CD4-positive, alpha-beta T cell treated with Interleukin-4 for 1 hour (primary cell): ENCODE results near the gene C2CD4D.
A peak's percentile ranks its signal among the peaks of the same experiment; 100 is the strongest.

ENCODE experiments used
- DNase-seq, 2 donors: peaks; one replicate each; pipeline ENCODE4 v3.0.0-alpha.2; 2020 to 2022

Gene C2CD4D

DNA sequence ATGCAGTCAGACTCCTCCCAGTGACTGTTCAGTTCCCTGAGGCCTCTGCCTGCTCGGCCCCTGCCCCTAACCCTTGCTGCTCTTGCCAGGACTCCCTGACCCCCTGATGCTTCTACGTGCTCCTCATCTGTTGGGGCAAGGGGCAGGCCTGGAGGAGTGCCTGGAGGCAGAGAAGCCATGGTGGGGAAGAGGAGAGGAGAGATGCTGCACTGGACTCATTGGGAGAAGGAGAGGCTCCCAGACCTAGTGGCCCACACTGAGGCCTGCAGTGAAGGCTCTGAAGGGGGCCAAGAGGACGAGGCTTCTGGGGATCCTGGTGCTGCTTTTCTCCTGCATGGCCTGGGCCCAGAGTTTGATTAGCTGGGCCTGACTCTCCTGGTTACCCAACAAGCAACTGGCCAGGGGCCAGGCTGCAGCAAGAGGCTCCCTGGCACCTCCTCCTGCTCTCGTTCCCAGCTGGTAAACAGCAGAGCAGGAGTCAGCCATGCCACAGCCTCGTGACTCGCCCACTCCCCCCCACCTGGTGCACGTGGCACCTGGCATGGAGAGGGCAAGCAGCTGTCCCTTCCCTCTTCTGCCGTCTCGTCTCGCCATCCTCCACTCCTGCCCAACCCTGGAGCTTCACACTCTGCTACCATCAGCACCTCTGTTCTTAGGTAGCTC lies 7.2 kb downstream of the C2CD4D start:
- no peak for DNase-seq

DNA sequence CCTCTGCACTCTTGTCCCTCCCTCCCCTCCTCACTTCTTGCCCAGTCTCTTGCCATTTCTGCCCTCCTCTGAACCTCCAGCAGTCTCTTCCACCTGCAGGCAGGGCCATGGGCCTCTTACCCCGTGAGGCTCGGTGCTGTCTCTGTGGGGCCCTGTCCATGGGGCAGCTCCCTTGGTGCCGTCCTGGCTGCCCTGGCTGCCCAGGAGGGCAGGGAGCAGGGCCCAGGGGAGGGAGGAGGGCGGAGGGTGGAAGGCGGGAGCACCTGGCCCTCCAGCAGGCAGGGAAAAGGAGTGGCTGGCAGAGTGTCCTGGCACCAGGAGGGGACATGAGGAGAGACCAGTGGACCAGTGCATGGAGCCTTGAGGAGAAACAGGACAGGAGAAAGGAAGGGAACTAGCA lies 8.0 kb downstream of the C2CD4D start, which contains the start of gene RORC:
Gene RORC (minus strand): TSS at position 198 of the 400 bp plus-strand sequence. CDS start 38 bp downstream, at position 160.
- no peak for DNase-seq

DNA sequence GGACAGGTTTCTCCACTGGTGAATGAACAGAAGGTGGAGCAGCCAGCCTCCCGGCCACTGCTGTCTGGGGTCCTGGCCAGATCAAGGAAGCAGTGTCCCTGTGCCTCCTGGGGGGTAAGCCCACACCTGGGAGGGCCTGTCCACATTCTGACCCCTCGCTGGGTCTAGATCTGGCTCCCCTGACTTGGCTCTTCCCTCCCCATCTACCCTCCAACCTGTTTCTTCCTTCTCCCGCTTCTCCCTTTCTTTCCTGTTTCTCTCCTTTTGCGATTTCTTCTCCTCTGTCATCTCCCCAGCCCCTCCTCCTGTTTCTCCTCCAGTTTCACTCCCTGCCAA lies 8.4 kb downstream of the C2CD4D start:
- DNase-seq, result no peak

DNA sequence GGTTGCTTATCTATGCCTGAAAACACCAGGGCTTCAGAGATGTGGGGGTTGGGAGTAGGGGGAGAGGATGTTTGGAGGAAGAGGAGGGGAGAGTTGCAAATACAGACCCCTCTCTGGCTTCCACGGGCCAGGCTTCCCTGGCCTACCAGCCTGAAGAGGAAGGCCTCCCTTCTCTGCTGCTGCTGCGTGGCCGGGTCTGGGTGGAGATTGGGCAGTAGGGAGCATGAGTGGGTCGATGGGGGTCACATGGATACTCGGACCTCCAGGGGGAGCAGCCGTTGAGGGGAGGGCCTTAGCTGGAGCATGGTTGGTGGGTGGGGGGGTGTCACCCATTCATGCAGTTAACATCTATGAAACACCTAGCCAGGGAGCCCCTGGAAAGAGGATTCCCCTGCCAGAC lies 9.6 kb downstream of the C2CD4D start:
- DNase-seq, result no peak

DNA sequence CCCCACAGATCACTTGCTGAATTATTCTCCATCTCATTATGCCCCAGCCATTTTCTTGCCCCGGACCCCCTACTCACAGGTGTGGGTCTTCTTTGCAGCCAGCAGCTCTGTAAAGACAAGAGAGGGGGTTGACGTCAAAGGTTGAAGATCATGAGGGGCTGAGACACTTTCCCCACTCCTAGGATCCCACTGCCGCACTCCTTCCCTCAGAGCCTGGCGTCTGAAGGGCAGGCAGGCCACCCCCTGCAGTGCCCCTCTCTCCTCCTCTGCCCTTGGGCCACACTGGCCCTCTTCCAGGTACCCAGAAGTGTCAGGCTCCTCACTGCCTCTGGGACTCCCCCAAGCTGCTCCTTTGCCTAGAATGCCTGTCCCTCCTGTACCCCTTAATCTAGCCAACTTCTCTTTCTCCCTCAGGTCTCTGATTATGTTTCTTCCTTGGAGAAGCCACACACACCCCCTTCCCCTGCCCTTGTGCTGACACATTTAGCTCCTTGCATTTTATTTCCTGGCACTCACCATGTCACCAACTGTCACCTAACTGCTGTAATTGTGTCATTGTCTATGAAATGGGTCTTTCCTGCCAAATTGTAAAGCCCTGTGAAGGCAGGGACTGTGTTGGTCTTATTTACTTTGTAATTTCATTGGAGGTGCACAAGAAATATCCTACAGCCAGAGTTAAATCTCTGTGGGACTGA lies 10.1 kb downstream of the C2CD4D start:
- no peak for DNase-seq

DNA sequence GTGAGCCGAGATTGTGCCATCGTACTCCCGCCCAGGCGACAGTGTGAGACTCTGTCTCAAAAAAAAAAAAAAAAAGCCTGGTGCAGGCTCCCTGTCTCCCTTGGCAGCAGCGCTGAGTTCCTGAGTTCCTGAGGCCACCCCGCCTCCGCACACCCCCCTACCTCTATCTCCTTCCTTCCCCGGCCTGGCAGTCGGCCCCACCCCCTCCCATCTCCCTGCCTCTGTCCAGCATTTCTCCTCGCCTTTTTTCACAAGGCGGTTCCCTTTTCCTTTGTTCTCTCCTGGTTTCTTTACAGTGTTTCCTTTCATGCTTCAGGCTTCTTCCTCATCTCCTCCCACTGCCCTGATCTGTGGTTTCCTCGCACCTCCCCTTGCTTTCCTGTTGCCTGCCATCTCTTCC lies 10.7 kb downstream of the C2CD4D start:
- no peak for DNase-seq

DNA sequence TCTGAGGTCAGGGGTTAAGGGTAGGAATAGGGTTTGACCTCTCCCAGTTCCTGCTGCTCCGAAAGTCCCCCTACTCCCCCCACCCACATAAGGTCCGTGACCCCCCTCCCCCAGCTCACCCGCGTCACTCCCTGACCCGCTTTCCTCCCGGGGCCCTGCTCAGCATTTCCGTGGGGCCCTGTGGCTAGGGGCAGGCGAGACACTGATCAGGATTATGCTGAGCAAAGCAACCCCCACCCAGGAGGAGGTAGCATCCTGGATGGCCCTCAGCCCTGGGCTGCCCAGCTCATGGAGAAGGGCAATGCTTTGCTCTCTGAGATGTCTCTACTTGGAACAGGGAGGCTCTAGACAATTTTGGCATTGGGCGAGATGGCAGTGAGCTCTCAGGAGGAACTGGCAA lies 11.8 kb downstream of the C2CD4D start:
- no peak for DNase-seq

DNA sequence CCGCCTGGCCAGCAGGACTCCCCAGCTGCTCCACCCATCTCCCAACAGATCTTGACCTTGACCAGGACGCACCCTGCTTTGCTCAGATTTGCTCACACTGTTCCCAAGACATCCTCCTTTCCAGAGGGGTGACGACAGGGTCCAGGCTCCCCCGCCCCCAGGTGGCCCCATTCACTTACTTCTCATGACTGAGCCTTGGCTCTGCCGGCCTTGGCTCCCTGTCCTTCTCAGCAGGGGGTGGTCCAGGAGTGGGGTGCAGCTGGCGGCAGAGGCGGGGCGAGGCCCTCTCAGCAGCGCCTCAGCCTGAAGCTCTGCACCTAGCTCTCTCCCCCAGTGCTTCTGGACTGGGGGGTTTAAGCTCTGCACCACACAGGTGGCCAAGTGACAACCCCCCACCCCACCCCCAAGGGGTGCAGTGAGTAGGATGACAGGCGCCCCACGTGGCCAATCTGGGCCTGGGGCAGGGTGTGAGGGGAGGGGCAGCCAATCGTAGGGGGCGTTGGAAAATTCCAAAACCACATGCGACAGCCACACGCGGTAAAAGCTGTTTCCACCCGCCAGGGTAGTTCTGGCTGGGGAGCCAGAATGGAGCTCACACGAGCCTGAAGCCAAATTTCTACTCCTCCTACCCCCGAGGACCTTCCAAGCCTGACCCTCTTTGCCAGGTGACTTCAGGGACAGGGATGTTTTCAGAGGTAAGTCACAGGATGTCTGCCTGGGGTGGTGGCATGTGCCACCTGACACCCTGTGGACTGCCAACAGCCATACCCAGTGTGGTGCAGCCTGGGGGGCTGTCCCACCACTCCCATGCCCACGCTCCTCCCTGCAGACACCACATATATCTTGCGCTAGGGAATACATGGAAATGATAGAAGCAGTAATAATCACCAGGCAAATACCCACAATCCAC lies 13.6 kb downstream of the C2CD4D start:
- DNase-seq, result peak in 1 of 2 donors; percentile 42

DNA sequence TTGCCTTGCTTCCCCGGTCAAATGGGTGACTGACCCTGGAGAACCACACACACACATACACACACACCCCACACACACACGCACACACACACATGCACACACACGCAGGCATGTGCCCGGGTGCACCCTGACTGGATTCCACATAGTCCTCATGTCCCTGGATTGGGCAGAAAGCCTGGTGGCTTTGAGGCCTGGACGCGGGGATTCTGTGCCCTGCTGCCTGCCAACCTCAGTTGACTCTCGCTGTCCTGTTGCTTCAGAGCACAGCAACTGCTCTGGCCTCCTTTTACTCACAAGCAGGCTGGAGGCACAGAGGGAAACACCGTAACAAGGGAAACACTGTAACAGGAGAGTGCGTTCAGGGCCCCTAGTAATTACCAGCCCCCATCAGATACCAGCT lies 14.4 kb downstream of the C2CD4D start:
- no peak for DNase-seq

DNA sequence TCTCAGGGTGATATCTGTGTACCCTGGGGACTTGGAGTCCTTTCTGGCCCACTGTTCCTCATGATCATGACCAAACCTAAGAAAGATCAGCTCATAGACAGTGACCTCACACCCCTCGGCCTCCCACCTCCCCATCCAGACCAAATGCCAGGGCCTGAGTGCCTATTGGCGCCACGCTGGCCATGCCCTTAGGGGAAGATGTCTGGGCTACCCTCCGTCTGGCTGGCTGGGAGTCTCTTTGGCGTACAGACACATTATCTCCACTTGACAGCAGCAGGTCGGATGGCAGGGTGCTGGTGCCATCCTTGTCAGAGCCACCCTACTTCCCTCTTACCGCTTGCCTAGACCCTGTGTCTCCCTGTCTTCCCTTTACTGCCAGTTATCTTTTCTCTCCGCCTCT lies 16.4 kb downstream of the C2CD4D start:
- DNase-seq, result no peak

DNA sequence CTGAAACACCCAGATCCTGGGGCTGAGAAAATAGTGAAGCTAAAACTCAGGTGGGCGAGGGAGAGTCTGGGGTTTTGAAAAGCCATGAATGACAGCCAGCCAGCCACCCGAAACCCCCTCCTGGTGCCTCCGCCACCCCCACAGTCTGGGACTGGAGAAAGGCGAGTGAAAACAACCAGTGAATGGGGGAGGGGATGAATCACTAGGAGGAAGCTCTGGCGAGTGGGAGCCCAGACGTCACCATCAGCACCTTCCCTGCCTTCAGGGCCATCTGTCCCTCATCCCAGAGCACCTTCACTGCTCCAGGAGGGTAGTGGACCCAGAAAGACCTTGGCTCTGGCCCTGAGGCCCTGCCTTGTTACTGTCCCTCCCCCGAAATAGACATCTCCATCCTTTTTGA lies 17.2 kb downstream of the C2CD4D start:
- DNase-seq, result no peak

DNA sequence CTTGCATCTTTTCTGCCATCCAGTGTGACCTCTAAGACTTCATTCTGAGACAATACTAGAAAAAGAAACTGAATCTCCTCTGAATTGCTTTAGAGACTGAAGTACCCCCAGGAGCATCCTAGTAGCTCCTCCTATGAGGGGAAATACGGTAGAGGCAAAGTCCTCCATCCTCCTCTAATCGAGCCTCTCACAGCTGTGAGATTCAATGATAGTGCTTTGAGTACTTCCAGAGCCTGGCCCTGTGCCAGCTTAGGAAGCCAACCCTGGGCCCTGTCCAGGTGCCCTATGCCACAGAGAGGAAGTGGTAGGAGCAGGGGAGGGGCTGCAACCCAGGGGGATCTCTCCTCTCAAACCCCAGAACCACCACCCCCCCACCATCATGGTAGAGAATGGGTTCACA lies 18.7 kb downstream of the C2CD4D start:
- peak in 1 of 2 donors; percentile 37 for DNase-seq

DNA sequence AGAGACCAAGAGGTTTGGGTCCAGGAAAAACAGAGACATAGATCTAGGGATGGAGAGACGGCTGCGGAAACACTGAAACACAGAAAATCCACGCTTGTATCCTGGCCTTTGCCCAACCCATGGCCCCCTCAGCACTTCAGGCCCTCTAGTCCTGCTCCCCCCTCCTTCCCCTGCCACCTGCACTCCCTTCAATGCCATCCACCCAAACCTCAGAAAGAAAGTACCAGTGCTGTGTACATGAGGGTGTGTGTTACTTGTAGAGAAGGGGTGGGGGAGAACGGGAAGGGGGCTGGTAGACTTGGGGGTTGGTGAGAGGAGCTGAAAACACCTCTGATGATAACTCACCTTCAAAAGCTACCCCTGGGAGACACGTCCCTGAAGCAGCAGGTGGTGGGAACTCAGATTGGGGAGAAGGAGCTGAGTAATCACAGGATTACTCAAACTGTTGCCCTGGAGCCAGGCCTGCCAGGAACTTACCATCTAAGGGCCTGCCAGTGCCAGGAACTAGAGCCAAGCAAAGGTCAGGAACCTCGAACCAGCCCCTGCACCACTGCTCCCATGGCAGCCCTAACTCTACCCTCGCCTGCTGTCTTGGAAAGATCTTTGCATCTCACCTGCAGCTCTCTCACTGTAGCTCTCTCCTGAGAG lies 19.5 kb downstream of the C2CD4D start:
- no peak for DNase-seq

DNA sequence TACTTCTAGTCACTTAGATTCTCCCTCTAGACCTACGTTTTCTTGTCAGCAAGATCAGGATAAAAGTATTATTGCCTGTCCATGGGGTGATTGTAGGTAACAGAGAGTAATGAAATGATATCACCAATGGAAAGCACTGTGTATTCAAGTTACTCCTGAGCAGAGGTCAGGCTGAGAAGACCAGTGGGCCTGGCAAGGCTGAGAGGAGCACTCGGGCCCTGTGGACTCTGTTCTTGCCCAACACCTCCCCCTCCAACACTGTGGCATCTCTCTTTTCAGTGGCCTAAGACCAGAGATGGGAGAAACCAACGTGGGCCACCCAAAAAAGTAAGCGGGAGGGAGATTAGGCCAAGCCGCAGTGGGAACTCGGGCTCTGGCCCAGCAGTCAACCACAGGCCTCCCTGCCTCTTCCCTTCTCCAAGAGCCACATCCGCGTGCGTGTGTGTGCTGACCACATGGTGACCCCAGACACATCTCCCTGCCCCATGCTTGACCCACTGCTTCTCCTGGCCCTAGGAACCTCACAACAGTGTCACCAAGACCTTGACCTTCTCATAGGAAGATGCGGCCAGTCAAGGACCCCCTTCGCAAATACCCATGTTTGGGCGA lies 20.3 kb downstream of the C2CD4D start:
- no peak for DNase-seq

DNA sequence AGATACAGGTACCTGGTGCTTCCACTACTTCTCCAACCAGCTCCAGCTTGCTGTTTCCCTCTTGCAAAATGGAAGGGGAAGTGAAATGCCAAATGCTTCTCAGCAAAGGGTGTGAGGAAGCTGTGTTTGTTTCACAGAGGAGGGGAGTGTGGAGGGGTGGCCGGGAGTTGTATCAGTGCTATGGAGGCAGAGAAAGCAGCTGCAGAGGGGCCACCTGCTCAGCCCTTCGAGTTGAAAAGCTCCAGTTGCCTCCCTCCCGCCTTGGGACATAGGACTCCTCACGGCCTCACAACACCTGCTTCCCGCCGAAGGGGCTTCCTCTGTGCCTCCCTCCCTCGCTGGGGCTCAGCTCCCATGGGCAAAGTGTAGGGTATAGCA lies 22.3 kb downstream of the C2CD4D start:
- DNase-seq, result no peak

DNA sequence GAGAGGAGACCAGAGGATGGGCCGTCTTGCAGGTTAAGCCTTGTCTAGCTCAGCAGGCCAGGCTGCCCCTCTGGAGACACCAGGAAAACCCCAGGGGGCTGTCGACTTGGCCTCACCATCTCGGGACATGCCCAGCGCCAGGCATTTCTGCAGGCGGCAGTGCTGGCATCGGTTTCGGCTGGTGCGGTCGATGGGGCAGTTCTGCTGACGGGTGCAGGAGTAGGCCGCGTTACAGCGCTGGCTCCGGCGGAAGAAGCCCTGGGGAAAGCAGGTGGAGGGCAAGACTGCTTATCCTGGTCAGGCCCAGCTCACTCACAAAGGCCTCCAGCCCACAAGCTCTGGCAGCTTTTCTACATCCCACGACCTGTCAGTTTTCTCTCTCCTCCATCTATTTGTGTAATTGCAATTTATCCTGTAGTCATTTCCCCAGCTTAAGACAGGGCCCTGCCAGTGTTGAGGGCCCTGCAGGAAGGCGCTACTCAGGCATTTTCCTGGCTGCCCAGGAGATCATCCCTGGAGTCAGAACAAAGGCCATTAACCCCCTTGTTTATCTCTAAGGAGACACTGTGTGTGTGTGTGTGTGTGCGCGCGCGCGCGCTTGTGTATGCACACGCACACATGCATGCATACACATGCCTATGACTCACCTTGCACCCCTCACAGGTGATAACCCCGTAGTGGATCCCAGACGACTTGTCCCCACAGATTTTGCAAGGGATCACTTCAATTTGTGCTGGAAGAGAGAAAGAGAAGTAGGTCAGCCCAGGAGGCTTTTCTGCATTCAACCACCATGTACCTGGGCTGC lies 22.9 kb downstream of the C2CD4D start:
- no peak for DNase-seq

DNA sequence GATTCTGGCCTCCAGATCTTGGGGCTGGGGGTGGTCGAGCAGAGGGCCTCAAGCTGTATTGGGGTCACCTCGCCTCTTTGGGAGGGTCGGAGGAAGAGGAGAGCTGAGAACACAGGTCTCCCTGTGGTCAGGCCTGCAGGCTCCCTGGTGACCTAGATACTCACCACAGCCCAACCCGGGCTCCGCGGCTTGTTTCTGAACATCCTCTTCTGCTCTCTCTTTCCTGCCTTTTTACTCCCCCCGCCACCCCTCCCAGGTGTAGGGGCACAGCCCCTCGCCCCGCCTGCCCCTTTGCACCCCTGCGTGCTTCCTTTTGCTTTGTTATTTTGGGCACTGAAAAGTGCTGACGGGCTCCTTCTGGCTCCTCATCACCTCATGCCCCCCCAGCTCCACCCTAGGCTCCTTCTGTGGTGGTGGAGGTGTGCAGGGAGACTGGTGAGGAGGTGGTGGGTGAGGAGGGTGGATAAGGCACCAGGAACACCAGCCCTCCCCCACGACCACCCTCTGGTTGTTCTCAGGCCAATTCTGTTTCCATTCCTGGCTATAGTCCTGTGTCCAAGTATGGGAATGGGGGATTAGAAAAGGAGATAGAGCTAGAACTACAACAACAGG lies 23.8 kb downstream of the C2CD4D start:
- peak; percentile 54 to 65 for DNase-seq

DNA sequence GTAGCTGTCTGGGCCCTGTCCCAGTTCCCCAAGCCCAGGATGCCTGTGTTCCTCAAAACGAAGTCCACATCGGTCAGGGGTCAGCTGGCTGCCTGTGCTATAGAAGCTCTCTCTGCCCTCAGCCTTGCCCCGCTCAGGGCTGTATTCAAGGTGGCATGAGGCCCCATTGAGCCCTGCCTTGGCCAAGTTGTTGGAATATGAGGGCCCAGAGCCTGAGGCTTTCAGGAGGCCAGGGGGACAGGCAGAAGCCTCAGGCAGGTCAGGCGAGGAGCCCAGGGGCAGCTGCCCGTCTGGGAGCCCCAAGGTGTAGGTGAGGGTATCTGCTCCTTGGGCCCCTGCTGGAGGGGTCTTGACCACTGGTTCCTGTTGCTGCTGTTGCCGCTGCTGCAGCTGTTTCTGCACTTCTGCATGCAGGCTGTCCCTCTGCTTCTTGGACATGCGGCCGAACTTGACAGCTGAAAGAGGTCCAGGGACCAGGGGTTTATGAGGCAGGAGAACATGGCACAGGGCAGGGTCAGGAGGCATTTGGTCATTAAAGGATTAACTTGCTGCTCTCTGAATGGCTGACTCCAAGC lies 24.6 kb downstream of the C2CD4D start:
- DNase-seq, result no peak

DNA sequence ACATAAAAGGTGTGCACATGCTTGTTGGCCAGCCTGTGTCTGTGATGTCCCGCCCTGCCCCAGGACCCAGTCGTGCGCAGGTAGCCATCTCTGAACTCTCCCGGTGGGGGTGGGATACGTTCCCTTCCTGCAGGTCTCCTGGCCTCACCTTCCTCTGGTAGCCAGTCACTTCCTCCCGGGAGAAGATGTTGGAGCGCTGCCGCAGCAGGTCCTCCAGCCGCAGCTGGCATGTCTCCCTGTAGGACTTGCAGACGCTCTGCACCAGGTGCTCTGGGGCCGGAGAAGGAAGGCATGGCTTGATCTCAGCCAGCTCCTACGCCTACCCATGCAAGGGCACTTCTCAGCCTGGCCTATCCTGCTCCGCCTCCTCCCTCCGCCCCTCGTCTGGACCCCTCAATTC lies 25.2 kb downstream of the C2CD4D start:
- DNase-seq, result no peak

DNA sequence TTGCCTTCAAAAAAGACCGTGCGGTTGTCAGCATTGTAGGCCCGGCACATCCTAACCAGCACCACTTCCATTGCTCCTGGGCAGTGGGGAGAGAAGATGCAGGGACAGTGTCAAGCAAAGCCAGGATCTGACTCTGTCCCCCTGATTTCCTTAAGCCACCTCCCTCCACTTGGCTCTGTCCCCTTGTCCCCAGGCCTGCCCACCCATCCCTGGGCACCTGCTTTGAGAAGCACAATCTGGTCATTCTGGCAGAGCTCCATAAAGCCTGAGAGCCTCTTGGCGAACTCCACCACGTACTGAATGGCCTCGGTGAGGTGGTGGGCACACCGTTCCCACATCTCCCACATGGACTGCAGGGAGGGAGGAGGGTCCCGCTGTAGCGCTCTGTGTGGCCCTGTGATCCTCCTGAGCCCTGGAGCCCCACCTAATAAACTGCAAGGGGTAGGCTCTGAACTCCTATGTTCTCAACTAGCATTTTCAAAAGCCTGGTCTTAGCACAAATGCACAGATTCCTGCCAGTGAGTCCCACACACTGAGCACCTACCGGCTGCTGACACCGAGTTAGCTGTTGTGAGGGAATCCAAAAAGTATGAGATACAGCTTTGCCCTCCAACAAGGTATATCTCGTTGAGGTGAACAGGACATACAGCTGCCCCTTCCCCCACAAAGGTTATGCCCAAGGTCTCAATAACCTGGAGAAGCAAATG lies 26.2 kb downstream of the C2CD4D start:
- no peak for DNase-seq

DNA sequence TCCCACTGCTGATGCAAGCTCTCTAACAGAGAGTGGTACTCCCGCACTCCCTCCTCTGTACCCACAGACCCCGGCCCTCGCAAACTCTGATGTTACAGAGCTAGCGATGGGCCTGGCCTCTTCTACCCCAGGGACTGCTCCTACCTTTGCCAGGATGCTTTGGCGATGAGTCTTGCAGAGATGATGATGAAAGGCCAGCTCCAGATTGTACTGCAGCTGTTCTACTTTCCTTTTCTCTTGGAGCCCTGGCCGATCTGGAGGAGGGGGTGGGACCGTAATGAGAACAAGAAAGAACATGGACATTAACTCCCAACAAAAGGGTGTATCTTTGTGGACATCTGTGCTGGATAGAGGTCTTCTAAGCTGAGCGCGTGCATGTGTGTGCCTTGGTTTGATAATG lies 28.4 kb downstream of the C2CD4D start:
- no peak for DNase-seq
